GM23248 (cell line): ENCODE data around the gene TAS2R13. TPM values are rescaled to one million over a fixed set of nuclear protein-coding genes. Genes with fewer than 3 reads are reported as not detected.

Source experiments
- DNase-seq: peaks from one replicate; pipeline ENCODE4 v3.0.0-alpha.2; 2015
- H2AFZ ChIP-seq: fragments of 200-600 bp; sonication (generic); 2 replicates; pipeline ENCODE4 v1.6.1; 2016; ENCODE audit warnings: antibody characterized with exemption
- H3F3A ChIP-seq: fragments of 200-600 bp; sonication (generic); 2 replicates; pipeline ENCODE4 v1.6.1; 2016; ENCODE audit warnings: mild to moderate bottlenecking, antibody characterized with exemption, mixed run types; ENCODE audit not compliant: insufficient read depth
- H3K27ac ChIP-seq: fragments of 200-600 bp; sonication (generic); 2 replicates; pipeline ENCODE4 v1.5.1; 2016; ENCODE audit warnings: mild to moderate bottlenecking
- H3K27me3 ChIP-seq: fragments of 200-600 bp; sonication (generic); replicated peaks from 2 replicates; pipeline ENCODE4 v1.6.1; 2016; ENCODE audit warnings: mild to moderate bottlenecking; ENCODE audit not compliant: insufficient read depth
- H3K36me3 ChIP-seq: fragments of 200-600 bp; sonication (generic); 2 replicates; pipeline ENCODE4 v1.6.1; 2016; ENCODE audit warnings: low read depth, mild to moderate bottlenecking
- H3K4me1 ChIP-seq: fragments of 200-600 bp; sonication (generic); 2 replicates; pipeline ENCODE4 v1.6.1; 2016; ENCODE audit warnings: mild to moderate bottlenecking; ENCODE audit not compliant: insufficient read depth
- H3K4me2 ChIP-seq: fragments of 200-600 bp; sonication (generic); one replicate; pipeline ENCODE4 v1.6.1; 2016; ENCODE audit warnings: mild to moderate bottlenecking; ENCODE audit not compliant: unreplicated experiment
- H3K4me3 ChIP-seq: fragments of 200-600 bp; sonication (generic); 2 replicates; pipeline ENCODE4 v1.5.1; 2016; ENCODE audit warnings: mild to moderate bottlenecking
- H3K79me2 ChIP-seq: fragments of 200-600 bp; sonication (generic); 2 replicates; pipeline ENCODE4 v1.6.1; 2016; ENCODE audit warnings: mild to moderate bottlenecking; ENCODE audit not compliant: insufficient read depth
- H3K9ac ChIP-seq: fragments of 200-600 bp; sonication (generic); 2 replicates; pipeline ENCODE4 v1.6.1; 2016; ENCODE audit warnings: mild to moderate bottlenecking
- H3K9me2 ChIP-seq: fragments of 200-600 bp; sonication (generic); 2 replicates; pipeline ENCODE4 v1.6.1; 2016; ENCODE audit warnings: mixed run types, mild to moderate bottlenecking, moderate library complexity; ENCODE audit not compliant: insufficient read depth
- H3K9me3 ChIP-seq: fragments of 200-600 bp; sonication (generic); one replicate; pipeline ENCODE4 v1.6.1; 2017; ENCODE audit warnings: low read depth
- H4K20me1 ChIP-seq: fragments of 200-600 bp; sonication (generic); 2 replicates; pipeline ENCODE4 v1.6.0; 2016; ENCODE audit not compliant: insufficient read depth
- EZH2 ChIP-seq: fragments of 200-600 bp; sonication (generic); IDR thresholded peaks from 2 replicates; pipeline ENCODE4 v1.6.1; 2018; ENCODE audit warnings: antibody characterized with exemption, mild to moderate bottlenecking; ENCODE audit not compliant: insufficient read depth, poor library complexity, severe bottlenecking
- EZH2phosphoT487 ChIP-seq: fragments of 200-600 bp; sonication (generic); IDR thresholded peaks from 2 replicates; pipeline ENCODE4 v1.6.1; 2018; ENCODE audit warnings: antibody characterized with exemption, moderate library complexity, mild to moderate bottlenecking, low read depth; ENCODE audit not compliant: insufficient read depth
- WGBS, 2 experiments: methylation state at CpG; one replicate each; pipeline ENCODE4 v1.1.6; 2015 to 2017; ENCODE audit warnings: low lambda C conversion rate in 2 of 2, low coverage in 1 of 2; ENCODE audit errors: missing lambda C conversion rate in 2 of 2; 5-methylcytosine and 5-hydroxymethylcytosine counted together
- in situ Hi-C: fragments of 300-500 bp; cut with MboI; formaldehyde crosslinking; loops from 2 replicates; pipeline ENCODE4 v1.15.0; 2020
- polyA plus RNA-seq: library from polyadenylated mRNA; unstranded; fragments of >200 nt; fragmentation: Nextera tagmentation; extraction: Ambion mirVana; gene quantifications from 2 replicates; pipeline ENCODE4 v1.2.1, GENCODE V29; 2016
- total RNA-seq: library from RNA; depleted of rRNA; stranded (reverse); fragments of >200 nt; shearing (Covaris generic); gene quantifications from 2 replicates; pipeline ENCODE4 v1.2.3, GENCODE V29; 2014

The TAS2R13 gene
- total and polyA plus RNA-seq, 2 experiments from 2014 or later, result 0.32 TPM; not detected in 1

GRCh38 chr12:10928746-10929286, 19.5 kb upstream of the TAS2R13 start, which contains the start of gene PRH2:
Gene PRH2, plus strand, starts transcription at chr12:10929236. Its CDS starts 38 bp downstream, at chr12:10929274.
- no peaks in the 10 kb centered on the region for H3K27me3 ChIP-seq
- no peak within 1 kb of the TSS for H3K27ac ChIP-seq
- H3K4me2 ChIP-seq, result no peak within 1 kb of the TSS
- WGBS, 2 experiments, result 83 to 87% methylated on average over 5 of the region's 5 CpGs
- no peaks in the 10 kb centered on the region for H4K20me1 ChIP-seq
- no peaks in the 10 kb centered on the region for H3F3A ChIP-seq
- H3K36me3 ChIP-seq, result no peaks in the 10 kb centered on the region
- no peak within 1 kb of the TSS for H3K4me3 ChIP-seq
- no peaks in the 10 kb centered on the region for H3K4me1 ChIP-seq
- in situ Hi-C loops, result no loop called here
- no peak for TF ChIP-seq EZH2
- TF ChIP-seq EZH2phosphoT487, result no peak
- H3K9me3 ChIP-seq, result no peaks in the 10 kb centered on the region
- H3K9me2 ChIP-seq, result no peaks in the 10 kb centered on the region; the same call in 1 of the 2 replicates
- no peak within 1 kb of the TSS for H2AFZ ChIP-seq
- DNase-seq, result no peak
- no peak within 1 kb of the TSS for H3K9ac ChIP-seq
- no peaks in the 10 kb centered on the region for H3K79me2 ChIP-seq

- no peaks in the 10 kb centered on the region for H3K36me3 ChIP-seq
- no peaks in the 10 kb centered on the region; the same call in 1 of the 2 replicates for H3K9me2 ChIP-seq
- no peaks in the 10 kb centered on the region for H3F3A ChIP-seq
- TF ChIP-seq EZH2phosphoT487, result no peak
- TF ChIP-seq EZH2, result no peak
- H3K4me2 ChIP-seq, result no peak overlapping the region
- no peak overlapping the region for H2AFZ ChIP-seq
- H4K20me1 ChIP-seq, result no peaks in the 10 kb centered on the region
- H3K4me1 ChIP-seq, result no peaks in the 10 kb centered on the region
- no peak overlapping the region for H3K4me3 ChIP-seq
- H3K9ac ChIP-seq, result no peak overlapping the region
- in situ Hi-C loops, result no loop called here
- H3K27me3 ChIP-seq, result no peaks in the 10 kb centered on the region
- 94 to 96% methylated on average over 5 of the region's 5 CpGs for WGBS, 2 experiments
- DNase-seq, result no peak
- no peaks in the 10 kb centered on the region for H3K79me2 ChIP-seq
- no peaks in the 10 kb centered on the region for H3K9me3 ChIP-seq
- H3K27ac ChIP-seq, result no peak overlapping the region
Observed at GRCh38 chr12:10926269-10926668, 16.9 kb upstream of the TAS2R13 start.

GRCh38 chr12:10919809-10920208, 10.4 kb upstream of the TAS2R13 start:
- Histone ChIP-seq H3K9ac (no peak overlapping the region), H3K4me2 (no peak overlapping the region), H3K4me1 (no peaks in the 10 kb centered on the region), H3K4me3 (no peak overlapping the region), H3K27me3 (no peaks in the 10 kb centered on the region), H3K9me3 (no peaks in the 10 kb centered on the region), H3K27ac (no peak overlapping the region), H3K79me2 (no peaks in the 10 kb centered on the region), H3F3A (no peaks in the 10 kb centered on the region), H4K20me1 (no peaks in the 10 kb centered on the region), H3K36me3 (no peaks in the 10 kb centered on the region), H3K9me2 (no peaks in the 10 kb centered on the region), H2AFZ (no peak overlapping the region)
- TF ChIP-seq EZH2 (no peak), EZH2phosphoT487 (no peak)
- WGBS, 2 experiments, result 95 to 100% methylated on average over 1 of the region's 1 CpG
- in situ Hi-C loops, result no loop called here
- DNase-seq, result no peak

- Histone ChIP-seq H4K20me1 (no peaks in the 10 kb centered on the region), H2AFZ (no peak overlapping the region), H3F3A (no peaks in the 10 kb centered on the region), H3K9me3 (no peaks in the 10 kb centered on the region), H3K27me3 (no peaks in the 10 kb centered on the region), H3K9ac (no peak overlapping the region), H3K9me2 (no peaks in the 10 kb centered on the region), H3K27ac (no peak overlapping the region), H3K4me3 (no peak overlapping the region), H3K4me1 (no peaks in the 10 kb centered on the region), H3K79me2 (no peaks in the 10 kb centered on the region), H3K4me2 (no peak overlapping the region), H3K36me3 (no peaks in the 10 kb centered on the region)
- 84 to 85% methylated on average over 8 of the region's 8 CpGs for WGBS, 2 experiments
- in situ Hi-C loops, result no loop called here
- no peak for TF ChIP-seq EZH2phosphoT487
- TF ChIP-seq EZH2, result no peak
- DNase-seq, result no peak
Observed at GRCh38 chr12:10910380-10910779, 1.0 kb upstream of the TAS2R13 start.

- Histone ChIP-seq H3K79me2 (no peaks in the 10 kb centered on the region), H3K4me3 (no peak overlapping the region), H3K36me3 (no peaks in the 10 kb centered on the region), H2AFZ (no peak overlapping the region), H3K4me2 (no peak overlapping the region), H3K9ac (no peak overlapping the region), H3F3A (no peaks in the 10 kb centered on the region), H3K9me2 (no peaks in the 10 kb centered on the region), H3K4me1 (no peaks in the 10 kb centered on the region), H3K27me3 (no peaks in the 10 kb centered on the region), H3K27ac (no peak overlapping the region), H3K9me3 (no peaks in the 10 kb centered on the region), H4K20me1 (no peaks in the 10 kb centered on the region)
- TF ChIP-seq EZH2, result no peak
- TF ChIP-seq EZH2phosphoT487, result no peak
- 71 to 74% methylated on average over 4 of the region's 4 CpGs for WGBS, 2 experiments
- in situ Hi-C loops, result no loop called here
- no peak for DNase-seq
Observed at GRCh38 chr12:10904686-10905085, 4.7 kb downstream of the TAS2R13 start.
